ENCODE data around the gene EFCAB6.

EFCAB6 gene

GRCh38 chr22:43520632-43521039 is 291.5 kb downstream of the EFCAB6 start:
- no peak for DNase-seq

GRCh38 chr22:43516996-43517635 is 295.0 kb downstream of the EFCAB6 start:
- DNase-seq: no peak

- no peak for DNase-seq
Observed at GRCh38 chr22:43516386-43516785, 295.7 kb downstream of the EFCAB6 start.

- no peak for DNase-seq
Observed at GRCh38 chr22:43515902-43516301, 296.2 kb downstream of the EFCAB6 start.

- DNase-seq: no peak
Observed at GRCh38 chr22:43515411-43515810, 296.7 kb downstream of the EFCAB6 start.

- DNase-seq: no peak
Observed at GRCh38 chr22:43514476-43515157, 297.5 kb downstream of the EFCAB6 start.

- DNase-seq: no peak
Observed at GRCh38 chr22:43512279-43512678, 299.8 kb downstream of the EFCAB6 start.

GRCh38 chr22:43511276-43511910 is 300.7 kb downstream of the EFCAB6 start:
- no peak for DNase-seq

- no peak for DNase-seq
Observed at GRCh38 chr22:43510281-43511070, 301.6 kb downstream of the EFCAB6 start.

- no peak for DNase-seq
Observed at GRCh38 chr22:43509337-43509736, 302.8 kb downstream of the EFCAB6 start.

- DNase-seq: no peak
Observed at GRCh38 chr22:43508489-43508888, 303.6 kb downstream of the EFCAB6 start.

GRCh38 chr22:43507235-43507634 is 304.9 kb downstream of the EFCAB6 start:
- no peak for DNase-seq

GRCh38 chr22:43506487-43506886 is 305.6 kb downstream of the EFCAB6 start:
- DNase-seq: no peak

GRCh38 chr22:43505896-43506295 is 306.2 kb downstream of the EFCAB6 start:
- DNase-seq: no peak

- DNase-seq: no peak
Observed at GRCh38 chr22:43505423-43505822, 306.7 kb downstream of the EFCAB6 start.

GRCh38 chr22:43504666-43505261 is 307.3 kb downstream of the EFCAB6 start:
- DNase-seq: no peak

- no peak for DNase-seq
Observed at GRCh38 chr22:43504068-43504467, 308.0 kb downstream of the EFCAB6 start.

- no peak for DNase-seq
Observed at GRCh38 chr22:43502306-43502874, 309.7 kb downstream of the EFCAB6 start.

GRCh38 chr22:43501878-43502277 is 310.2 kb downstream of the EFCAB6 start:
- no peak for DNase-seq

- DNase-seq: no peak
Observed at GRCh38 chr22:43500792-43501785, 311.0 kb downstream of the EFCAB6 start.

GRCh38 chr22:43498856-43499253 is 313.2 kb downstream of the EFCAB6 start:
- no peak for DNase-seq

Measured in 8988T (cell line).